Duodenal mucosa (tissue), 2 donors: ENCODE data around the gene NKX2-4.
"Not testable (repeated sequence)": the region's sequence is repeated elsewhere in the genome, so short reads cannot be mapped to it uniquely, and the experiment has no call there.

Source experiments
- H3K27ac ChIP-seq: one replicate; pipeline ENCODE4 v1.7.0; 2013; ENCODE audit warnings: low read depth, low read length
- H3K27me3 ChIP-seq, 2 donors: one replicate each; pipeline ENCODE4 v1.7.0; 2013; ENCODE audit warnings: low read length in 2 of 2, control low read depth in 1 of 2; ENCODE audit not compliant: insufficient read depth in 2 of 2, control insufficient read depth in 1 of 2
- H3K36me3 ChIP-seq, 2 donors: one replicate each; pipeline ENCODE4 v1.7.0; 2013; ENCODE audit warnings: low read length in 2 of 2, control low read depth in 1 of 2; ENCODE audit not compliant: insufficient read depth in 2 of 2, control insufficient read depth in 1 of 2
- H3K4me1 ChIP-seq, 2 donors: one replicate each; pipeline ENCODE4 v1.7.0; 2013; ENCODE audit warnings: low read length in 2 of 2, control low read depth in 1 of 2; ENCODE audit not compliant: insufficient read depth in 2 of 2, control insufficient read depth in 1 of 2
- H3K4me3 ChIP-seq, 2 donors: one replicate each; pipeline ENCODE4 v1.7.0; 2013; ENCODE audit warnings: low read length in 2 of 2, low read depth in 1 of 2
- H3K9ac ChIP-seq, 2 donors: one replicate each; pipeline ENCODE4 v1.7.0; 2013; ENCODE audit warnings: low read length in 2 of 2, low read depth in 1 of 2
- H3K9me3 ChIP-seq, 2 donors: one replicate each; pipeline ENCODE4 v1.7.0; 2013; ENCODE audit warnings: low read length in 2 of 2, control low read depth in 1 of 2; ENCODE audit not compliant: control insufficient read depth in 1 of 2

NKX2-4 gene

GRCh38 chr20:21421601-21422236 is 24.4 kb upstream of the NKX2-4 start:
- Histone ChIP-seq H3K27ac (no peak overlapping the region), H3K4me3 (no peak overlapping the region), H3K9me3 (peaks cover 12 to 14% of the 10 kb centered on the region in 2 donors), H3K27me3 (no peaks in the 10 kb centered on the region), H3K4me1 (no peaks in the 10 kb centered on the region), H3K9ac (no peak overlapping the region), H3K36me3 (no peaks in the 10 kb centered on the region)

GRCh38 chr20:21419147-21419546 is 21.8 kb upstream of the NKX2-4 start:
- not testable (repeated sequence) for H3K36me3 ChIP-seq, H3K4me3 ChIP-seq, H3K27me3 ChIP-seq, H3K4me1 ChIP-seq, H3K9ac ChIP-seq, H3K9me3 ChIP-seq, H3K27ac ChIP-seq

- H3K27ac ChIP-seq, H3K4me1 ChIP-seq, H3K4me3 ChIP-seq, H3K9ac ChIP-seq, H3K9me3 ChIP-seq, H3K27me3 ChIP-seq, H3K36me3 ChIP-seq: not testable (repeated sequence)
Measured at GRCh38 chr20:21413996-21414395, 16.7 kb upstream of the NKX2-4 start.

- no peaks in the 10 kb centered on the region for H3K36me3 ChIP-seq
- H3K4me3 ChIP-seq: no peak overlapping the region
- H3K27me3 ChIP-seq: no peaks in the 10 kb centered on the region
- H3K9ac ChIP-seq: no peak overlapping the region
- no peaks in the 10 kb centered on the region for H3K9me3 ChIP-seq
- no peak overlapping the region for H3K27ac ChIP-seq
- H3K4me1 ChIP-seq: no peaks in the 10 kb centered on the region
Measured at GRCh38 chr20:21411725-21412124, 14.4 kb upstream of the NKX2-4 start.

GRCh38 chr20:21399005-21399475 is 1.7 kb upstream of the NKX2-4 start:
- no peaks in the 10 kb centered on the region for H3K36me3 ChIP-seq
- no peaks in the 10 kb centered on the region for H3K9me3 ChIP-seq
- no peak overlapping the region for H3K27ac ChIP-seq
- no peaks in the 10 kb centered on the region for H3K4me1 ChIP-seq
- no peak overlapping the region for H3K4me3 ChIP-seq
- peaks cover 51 to 77% of the 10 kb centered on the region in 2 donors for H3K27me3 ChIP-seq
- no peak overlapping the region for H3K9ac ChIP-seq

GRCh38 chr20:21398109-21399004 is 1.0 kb upstream of the NKX2-4 start:
- Histone ChIP-seq H3K9me3 (no peaks in the 10 kb centered on the region), H3K4me1 (no peaks in the 10 kb centered on the region), H3K4me3 (no peak overlapping the region), H3K27me3 (peaks cover 57 to 78% of the 10 kb centered on the region in 2 donors), H3K27ac (no peak overlapping the region), H3K9ac (no peak overlapping the region), H3K36me3 (no peaks in the 10 kb centered on the region)

- Histone ChIP-seq H3K9ac (no peak overlapping the region), H3K4me3 (no peak overlapping the region), H3K27me3 (peaks cover 69 to 85% of the 10 kb centered on the region in 2 donors), H3K27ac (no peak overlapping the region), H3K9me3 (no peaks in the 10 kb centered on the region), H3K36me3 (no peaks in the 10 kb centered on the region), H3K4me1 (no peaks in the 10 kb centered on the region)
Measured at GRCh38 chr20:21396599-21397340, 556 bp downstream of the NKX2-4 start.

- Histone ChIP-seq H3K4me1 (no peaks in the 10 kb centered on the region), H3K9ac (no peak overlapping the region), H3K36me3 (no peaks in the 10 kb centered on the region), H3K4me3 (no peak overlapping the region), H3K27me3 (peaks cover 65 to 86% of the 10 kb centered on the region in 2 donors), H3K27ac (no peak overlapping the region), H3K9me3 (no peaks in the 10 kb centered on the region)
Measured at GRCh38 chr20:21395666-21396598, 1.4 kb downstream of the NKX2-4 start.

- Histone ChIP-seq H3K36me3 (peaks cover 0 to 3% of the 10 kb centered on the region in 2 donors), H3K27ac (no peak overlapping the region), H3K27me3 (peaks cover 58 to 79% of the 10 kb centered on the region in 2 donors), H3K9me3 (no peaks in the 10 kb centered on the region), H3K9ac (no peak overlapping the region), H3K4me1 (no peaks in the 10 kb centered on the region), H3K4me3 (no peak overlapping the region)
Measured at GRCh38 chr20:21395051-21395665, 2.2 kb downstream of the NKX2-4 start.
